ENCODE measurements around the gene C10orf62. TPM values are rescaled to one million over a fixed set of nuclear protein-coding genes. Genes with fewer than 3 reads are reported as not detected.

Gene C10orf62
- total and polyA plus RNA-seq, 9 of the 15 experiments (the other 6 are each of a cell fraction or from before 2014, with no cell fraction given), result not detected

- peak; percentile 79 for TF ChIP-seq JUN (IDR thresholded peaks at IDR 0.05; ENCODE audit: borderline replicate concordance, low read depth, low read length)
- TF ChIP-seq JUN (CRISPR knock-in tag; IDR thresholded peaks at IDR 0.05; ENCODE audit: borderline replicate concordance), result no peak
- TF ChIP-seq C11orf30 (IDR thresholded peaks at IDR 0.05; ENCODE audit: low read depth), result peak; percentile 79
- TF ChIP-seq RBM34 (IDR thresholded peaks at IDR 0.05; ENCODE audit: borderline replicate concordance, insufficient read depth, low read length), result no peak
- TF ChIP-seq ZNF592 (IDR thresholded peaks at IDR 0.05), result 0 out of 2 replicates have a peak, but pooled peaks have one; percentile 32
- TF ChIP-seq FOSL1 (tag; conservative IDR thresholded peaks at IDR 0.05), result peak; percentile 91
- TF ChIP-seq ZBTB40 (IDR thresholded peaks at IDR 0.05), result no peak
- TF ChIP-seq ZBTB40 (CRISPR knock-in tag; IDR thresholded peaks at IDR 0.05), result no peak
- no peak for TF ChIP-seq LEF1 (IDR thresholded peaks at IDR 0.05)
- no peak for TF ChIP-seq FOXO4 (CRISPR knock-in tag; IDR thresholded peaks at IDR 0.05)
- TF ChIP-seq HDAC1 (IDR thresholded peaks at IDR 0.05), result no peak
These were observed 47.1 kb upstream of the C10orf62 start (continued) for GRCh38 chr10:97542169-97543024.

Data from K562 (cell line).